NCI-H524 (cell line): Measurements from ENCODE around the gene MIR17HG.

Source experiments
- DNase-seq, 2 experiments: peaks; one replicate each; lab custom pipeline; 2025; lab: John Stamatoyannopoulos, UW

MIR17HG gene

DNA sequence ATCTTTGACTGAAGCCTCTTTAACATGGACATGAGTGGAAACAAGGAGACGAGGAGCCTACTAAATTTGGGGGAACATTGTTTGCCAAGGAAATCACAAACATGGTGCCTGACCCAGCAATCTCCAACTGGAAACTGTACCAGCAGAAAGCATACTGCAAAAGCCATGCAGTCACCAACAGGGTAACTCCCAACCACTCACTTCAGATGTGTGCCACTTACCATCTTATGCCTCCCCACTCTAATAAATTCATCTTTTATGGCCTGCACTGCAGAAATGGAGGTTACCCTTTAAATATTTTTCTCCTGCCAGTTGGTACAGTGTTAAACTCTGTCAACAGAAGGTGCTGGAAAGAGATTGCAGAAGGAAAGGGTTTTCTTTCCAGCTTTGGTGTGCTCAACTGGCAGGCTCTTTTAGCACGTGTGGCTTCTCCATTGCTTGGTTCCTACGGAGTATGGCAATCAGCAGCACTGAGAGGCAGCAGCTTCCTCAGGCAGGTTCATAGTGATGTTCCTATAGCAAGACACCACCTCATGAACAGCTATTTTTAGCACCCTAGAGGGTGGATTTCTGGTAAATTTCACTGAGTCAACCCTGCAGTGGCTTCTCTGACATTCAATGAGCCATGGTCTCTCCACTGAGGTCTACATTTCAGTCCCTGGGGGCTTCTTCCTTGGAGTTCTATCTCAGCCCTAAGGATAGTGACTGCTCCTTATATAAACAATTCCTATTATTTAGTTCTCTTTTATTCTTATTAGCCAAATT, 21.4 kb downstream of the MIR17HG start:
- no peak for DNase-seq

DNA sequence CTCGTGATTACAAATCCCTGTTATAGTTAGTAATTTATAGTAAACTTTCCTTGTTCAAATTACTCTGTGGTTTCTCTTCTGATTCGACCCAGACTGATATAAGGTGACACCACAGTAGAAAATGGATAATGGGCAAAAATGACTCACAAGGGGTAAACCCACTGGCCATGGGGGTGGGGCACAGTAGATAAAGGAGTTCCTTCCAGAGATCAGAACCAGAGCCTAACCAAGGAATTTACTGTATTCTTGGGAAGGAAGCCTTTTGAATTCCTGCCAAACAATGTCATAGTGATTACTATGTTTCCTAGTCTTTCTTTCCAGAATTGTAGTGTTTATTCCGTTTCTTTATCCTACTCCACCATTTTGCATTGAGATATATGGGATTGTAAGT, 21.9 kb downstream of the MIR17HG start:
- DNase-seq: no peak

DNA sequence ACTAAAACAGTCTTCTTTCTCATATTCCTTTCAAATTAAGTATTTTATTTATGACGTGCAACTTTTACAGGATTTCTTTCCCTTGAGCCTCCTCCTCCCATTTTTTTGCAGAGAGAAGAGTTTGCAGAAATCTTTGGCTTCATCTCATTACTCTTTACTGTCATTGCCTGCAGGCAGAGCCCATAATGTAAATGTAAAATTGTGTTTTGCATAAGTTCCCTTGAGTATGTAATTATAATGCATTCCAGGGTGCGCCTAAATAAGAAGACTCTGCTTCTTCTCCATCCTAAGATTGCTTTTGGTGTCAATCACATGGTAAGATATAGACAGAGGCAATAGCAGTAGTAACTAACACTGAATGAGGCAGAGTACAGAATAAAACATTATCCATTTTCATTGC, 23.0 kb downstream of the MIR17HG start:
- DNase-seq: no peak

DNA sequence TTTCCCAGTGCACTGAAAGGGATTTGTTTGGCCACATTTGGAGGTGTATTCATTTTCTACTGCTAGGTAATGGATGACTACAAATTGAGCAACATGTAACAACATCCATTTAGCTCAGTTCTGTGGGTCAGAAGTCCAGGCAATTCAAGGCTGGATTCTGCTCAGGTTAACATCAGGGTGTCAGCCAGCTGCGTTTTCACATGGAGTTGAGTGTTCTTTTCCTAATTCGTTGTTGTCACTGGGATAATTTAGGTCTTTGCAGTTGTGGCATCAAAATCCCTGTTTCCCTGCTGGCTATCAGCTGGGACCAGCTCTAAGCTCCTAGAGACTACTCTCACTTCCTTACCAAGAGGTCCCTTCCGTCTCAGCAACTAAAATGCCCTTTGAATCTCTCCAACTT, 25.4 kb downstream of the MIR17HG start:
- DNase-seq: no peak

DNA sequence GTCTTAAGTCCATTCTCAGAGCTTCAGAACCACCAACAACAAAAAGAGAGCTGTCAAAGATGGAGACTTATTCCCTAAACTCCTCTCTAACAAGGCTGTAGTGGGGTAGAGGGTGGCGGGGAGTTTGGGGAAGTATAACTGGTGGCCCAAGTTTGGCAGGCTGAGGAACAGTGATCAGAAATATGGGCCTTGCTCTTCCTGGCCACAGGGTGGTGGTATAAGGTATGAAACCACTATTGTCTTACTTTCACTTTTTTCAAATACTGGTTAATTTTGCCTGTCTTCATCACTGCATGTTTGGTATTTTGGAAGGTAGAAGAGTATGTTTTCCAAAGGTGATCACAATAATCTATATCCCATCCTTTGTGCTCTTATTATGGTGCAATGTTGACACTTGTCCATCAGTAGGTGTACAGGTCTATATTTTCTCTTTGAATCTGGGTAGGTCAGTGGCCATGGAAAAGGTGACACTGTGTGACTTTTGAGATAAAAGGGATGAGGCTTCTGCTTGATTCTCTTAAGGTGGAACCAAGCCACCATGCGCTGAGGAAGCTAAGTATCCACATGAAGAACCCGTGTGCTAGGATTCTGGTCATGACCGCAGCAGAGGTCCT, 27.7 kb downstream of the MIR17HG start:
- peak in 1 of 2 experiments; percentile 21 for DNase-seq

DNA sequence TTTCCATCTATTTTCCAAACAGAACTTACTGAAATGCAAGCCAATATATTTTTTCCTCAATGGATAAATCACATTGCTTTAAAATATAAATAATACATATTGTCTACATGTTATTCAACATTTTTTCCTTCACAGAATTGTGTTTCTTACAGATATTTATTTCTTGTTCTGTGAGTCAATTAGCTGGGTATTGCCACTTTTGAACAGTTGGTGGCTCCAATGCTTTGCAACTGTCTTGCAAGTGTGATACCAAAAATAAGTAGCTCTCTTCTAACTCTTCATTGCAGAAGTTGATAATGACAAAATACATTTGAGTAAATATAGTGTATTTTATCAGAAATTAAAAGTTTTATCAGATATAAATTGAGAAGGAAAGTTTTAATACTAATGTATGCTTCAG, 33.9 kb downstream of the MIR17HG start:
- peak in 1 of 2 experiments; percentile 59 for DNase-seq

DNA sequence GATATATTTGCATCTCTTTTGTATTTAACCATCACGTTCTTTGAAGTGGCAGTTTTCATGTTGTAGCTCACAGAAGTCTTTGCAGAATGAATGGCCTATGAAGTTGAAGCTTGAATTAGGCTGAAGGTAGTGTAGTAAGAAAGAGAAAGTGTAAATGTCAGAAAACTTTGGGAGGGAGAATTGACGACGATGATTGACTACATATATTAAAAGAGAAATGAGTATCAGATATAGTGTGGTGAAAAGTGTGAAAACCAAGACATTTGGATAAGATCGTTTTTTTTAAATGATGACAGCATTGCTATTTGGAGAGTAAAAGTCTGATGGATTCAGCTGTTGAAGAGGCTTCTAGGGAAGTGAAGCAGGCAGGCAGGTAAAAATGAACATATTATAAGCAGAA, 36.3 kb downstream of the MIR17HG start:
- DNase-seq: no peak

DNA sequence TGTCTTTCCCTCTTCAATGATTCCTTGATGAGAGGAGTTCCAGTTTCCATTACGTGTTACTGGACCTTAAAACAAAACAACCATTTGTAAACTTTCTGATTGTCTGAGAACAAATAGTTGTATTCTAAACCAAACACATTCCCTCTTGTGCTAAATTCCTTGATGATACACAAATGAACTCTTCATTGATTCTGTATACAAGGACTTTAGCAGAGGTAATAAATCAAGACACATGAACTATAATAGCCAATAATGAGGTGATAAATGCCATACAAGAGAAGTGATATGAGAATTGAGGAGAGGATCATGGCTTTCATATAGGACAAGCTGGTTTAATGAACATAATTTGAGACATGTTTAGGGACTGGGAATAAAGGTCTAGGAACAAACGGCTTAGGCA, 37.4 kb downstream of the MIR17HG start:
- DNase-seq: no peak

DNA sequence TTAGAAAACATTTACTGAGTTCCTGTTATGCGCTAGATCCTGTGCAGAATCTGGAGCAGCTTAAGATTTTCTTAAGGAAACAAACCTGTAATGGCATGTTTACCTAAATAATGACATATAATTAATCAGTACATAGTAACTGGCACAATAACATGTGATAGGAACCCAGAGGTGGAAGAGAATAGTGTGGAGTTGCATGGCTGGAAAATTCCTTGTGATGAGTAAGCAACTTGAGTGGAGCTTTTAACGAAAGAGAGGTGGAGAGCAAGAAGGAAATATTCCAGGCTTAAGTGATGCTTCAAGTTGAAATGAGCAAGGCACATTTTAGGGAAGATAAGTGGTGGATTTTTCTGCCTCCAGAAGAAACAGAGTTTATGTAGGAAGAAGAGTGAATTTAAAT, 41.7 kb downstream of the MIR17HG start:
- DNase-seq: no peak

DNA sequence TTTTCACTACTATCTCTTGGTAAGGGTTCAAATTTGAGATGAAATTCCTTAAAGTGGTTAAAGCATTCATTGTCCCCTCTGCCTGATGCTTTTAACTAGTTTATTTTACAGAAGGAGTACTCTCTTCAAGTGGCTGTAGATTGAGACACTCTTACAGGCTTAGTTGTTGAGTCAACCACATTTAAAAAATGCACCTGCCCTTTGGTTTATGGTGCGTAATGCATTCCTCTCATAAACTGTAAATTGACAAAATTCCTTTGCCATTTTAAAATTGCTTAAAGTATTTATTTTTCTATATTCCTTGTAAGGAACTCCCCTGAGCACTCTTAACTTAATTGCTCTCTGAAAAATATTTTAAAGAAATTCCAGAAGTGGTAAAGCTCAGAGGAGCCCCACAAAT, 50.1 kb downstream of the MIR17HG start:
- peak in 1 of 2 experiments; percentile 11 for DNase-seq

DNA sequence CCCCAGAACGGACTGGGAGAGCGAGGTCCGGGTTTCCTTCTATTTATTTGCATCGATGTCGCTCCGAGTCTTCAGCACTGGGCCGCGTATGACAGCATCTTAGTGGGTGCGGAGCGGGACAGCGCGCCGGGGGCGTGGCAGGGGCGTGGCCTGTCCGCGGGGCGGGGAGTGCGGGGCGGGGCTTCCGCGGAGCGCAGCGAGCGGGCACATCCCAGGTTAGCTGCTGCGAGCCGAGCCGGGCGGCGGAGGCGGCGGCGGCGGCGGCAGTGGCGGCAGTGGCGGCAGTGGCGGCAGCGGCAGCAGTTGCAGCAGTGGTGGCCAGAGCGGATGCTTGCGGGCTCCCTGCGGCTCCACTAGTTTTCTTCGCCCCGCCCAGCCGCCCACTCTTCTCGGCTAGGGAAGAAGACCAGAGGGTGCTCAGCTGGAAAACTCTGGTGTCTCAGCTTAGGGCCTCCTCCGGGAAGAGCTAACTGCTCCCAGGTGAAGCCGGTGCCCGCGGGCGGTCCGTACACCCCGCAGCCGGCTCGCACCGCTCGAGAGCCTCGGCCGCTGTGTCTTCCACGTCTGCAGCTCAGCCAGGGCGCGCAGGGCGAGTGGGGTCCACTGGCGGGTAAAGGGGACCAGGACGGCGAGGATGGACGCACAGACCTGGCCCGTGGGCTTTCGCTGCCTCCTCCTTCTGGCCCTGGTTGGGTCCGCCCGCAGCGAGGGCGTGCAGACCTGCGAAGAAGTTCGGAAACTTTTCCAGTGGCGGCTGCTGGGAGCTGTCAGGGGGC, 51.1 kb downstream of the MIR17HG start, which contains the start of gene GPC5:
GPC5 (plus strand) TSS at position 209 of the 776 bp plus-strand sequence.
- peak; percentile 32 to 76 for DNase-seq

DNA sequence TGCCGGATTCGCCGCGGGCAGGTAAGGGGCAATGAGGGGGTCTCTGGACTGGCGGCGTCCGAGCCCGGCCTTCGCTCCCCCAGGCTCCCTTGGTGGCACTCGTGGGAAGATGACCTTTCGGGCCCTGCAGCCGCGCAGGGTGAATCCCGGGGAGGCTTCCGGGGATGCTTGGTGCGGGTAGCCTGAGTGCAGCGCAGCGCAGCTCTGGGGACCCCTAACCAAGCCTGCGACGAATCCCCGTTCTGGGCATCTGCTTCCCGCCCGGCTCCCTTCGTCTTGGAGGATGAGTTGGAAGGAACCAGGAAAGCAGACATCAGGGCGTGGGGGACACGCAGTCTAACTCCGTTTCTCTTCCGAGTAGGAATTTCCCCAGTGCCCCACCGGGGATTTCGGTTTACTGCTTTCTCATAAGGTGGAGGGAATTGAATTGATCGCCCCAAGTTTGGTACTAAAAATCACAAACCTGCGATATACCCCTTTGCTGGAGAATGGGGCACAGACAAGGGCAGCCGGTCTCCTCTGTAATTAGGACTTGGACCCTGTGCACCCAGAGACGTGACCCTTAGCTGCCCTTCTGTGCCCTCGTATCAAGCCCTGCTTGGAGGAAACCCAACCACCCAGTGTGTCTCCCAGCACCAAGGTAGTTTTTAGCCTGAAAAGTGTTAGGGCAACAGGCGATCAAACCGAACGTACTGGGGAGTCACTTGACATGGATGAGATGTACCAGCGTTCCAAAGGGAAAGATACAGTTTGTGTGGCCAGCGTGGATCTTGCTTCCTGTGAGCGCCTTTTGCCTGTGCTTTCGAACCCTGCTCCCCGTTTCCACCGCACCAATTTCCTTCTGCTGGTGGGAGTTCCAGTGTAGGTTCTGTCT, 51.9 kb downstream of the MIR17HG start:
- no peak for DNase-seq

DNA sequence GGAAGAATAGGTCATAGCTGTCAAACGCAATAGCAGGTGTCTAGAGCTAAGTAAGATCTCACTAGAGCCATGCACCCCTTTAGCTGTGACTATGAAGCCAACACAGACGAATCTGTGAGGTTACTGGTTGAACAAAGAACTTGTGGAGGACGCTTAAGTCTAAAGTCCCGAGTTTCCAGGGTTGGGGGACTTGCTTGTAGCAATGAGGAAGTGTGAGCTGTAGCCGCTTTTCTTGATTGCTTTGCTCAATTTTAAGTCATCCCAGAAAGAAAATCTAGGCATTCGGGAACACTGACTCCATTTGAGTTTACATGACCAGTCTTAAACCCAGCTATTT, 52.5 kb downstream of the MIR17HG start:
- no peak for DNase-seq

DNA sequence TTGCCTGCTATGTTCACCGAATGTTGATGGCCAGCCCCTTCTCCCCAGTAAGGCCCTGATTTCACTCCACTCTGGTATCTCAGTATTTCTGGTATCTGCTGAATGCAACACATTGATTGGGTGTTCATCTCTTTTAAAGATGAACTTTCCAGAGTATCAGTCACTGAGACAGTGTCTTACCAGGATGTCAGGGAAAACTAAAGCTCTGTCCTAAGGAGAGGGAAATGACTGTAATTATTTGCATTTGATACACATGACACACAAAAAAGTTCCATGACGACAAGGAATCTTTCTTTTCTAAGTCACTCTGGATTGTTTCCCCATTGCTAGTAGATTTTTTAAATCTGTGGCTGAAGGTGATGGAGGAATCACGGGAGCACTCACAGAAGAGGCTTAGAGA, 53.2 kb downstream of the MIR17HG start:
- DNase-seq: no peak

DNA sequence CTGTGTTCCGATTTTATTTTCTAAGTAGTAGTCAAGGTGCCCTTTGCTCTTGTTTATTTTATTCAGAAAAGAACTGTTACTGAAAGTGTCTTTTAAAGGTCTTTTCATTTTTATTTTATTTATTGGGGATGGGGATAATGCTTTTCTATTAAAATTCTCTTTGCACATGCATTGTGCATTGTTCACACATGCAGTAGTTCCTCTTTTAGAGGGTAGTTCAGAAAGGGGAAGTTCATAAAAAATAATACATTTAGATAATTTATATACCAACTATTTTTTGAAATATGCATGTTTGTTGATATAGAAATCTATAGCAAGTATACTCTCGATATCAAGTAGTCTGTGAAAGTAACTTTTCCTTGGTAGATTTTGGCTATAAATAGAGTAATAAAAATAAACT, 54.4 kb downstream of the MIR17HG start:
- no peak for DNase-seq
